Hepatocyte (in vitro differentiated cells): ENCODE results near the gene RNASE1. TPM values are rescaled to one million over a fixed set of nuclear protein-coding genes. Genes with fewer than 3 reads are reported as not detected.

Experiments
- DNase-seq: peaks from one replicate; pipeline ENCODE4 v3.0.0-alpha.2; 2016; ENCODE audit warnings: low spot score
- H2AFZ ChIP-seq: fragments of 200-600 bp; sonication (generic); 2 replicates; pipeline ENCODE4 v1.6.0; 2016; ENCODE audit warnings: antibody characterized with exemption, mild to moderate bottlenecking
- H3K27ac ChIP-seq: fragments of 200-600 bp; sonication (generic); 2 replicates; pipeline ENCODE4 v1.5.1; 2016; ENCODE audit warnings: mild to moderate bottlenecking
- H3K27me3 ChIP-seq: fragments of 200-600 bp; sonication (generic); 2 replicates; pipeline ENCODE4 v1.6.1; 2016
- H3K36me3 ChIP-seq: fragments of 200-600 bp; sonication (generic); replicated peaks from 2 replicates; pipeline ENCODE4 v1.5.1; 2016; ENCODE audit warnings: low read depth; ENCODE audit not compliant: insufficient read depth
- H3K4me1 ChIP-seq: fragments of 200-600 bp; sonication (generic); 2 replicates; pipeline ENCODE4 v1.5.1; 2016; ENCODE audit warnings: mild to moderate bottlenecking, moderate library complexity; ENCODE audit not compliant: insufficient read depth
- H3K4me2 ChIP-seq: fragments of 200-600 bp; sonication (generic); 2 replicates; pipeline ENCODE4 v1.6.0; 2016
- H3K4me3 ChIP-seq: fragments of 200-600 bp; sonication (generic); 2 replicates; pipeline ENCODE4 v1.5.1; 2016; ENCODE audit warnings: mild to moderate bottlenecking
- H3K79me2 ChIP-seq: fragments of 200-600 bp; sonication (generic); 2 replicates; pipeline ENCODE4 v1.6.0; 2017; ENCODE audit warnings: mild to moderate bottlenecking
- H3K9me2 ChIP-seq: fragments of 200-600 bp; sonication (generic); replicated peaks from 2 replicates; pipeline ENCODE4 v1.6.0; 2017; ENCODE audit warnings: mild to moderate bottlenecking; ENCODE audit not compliant: insufficient read depth
- H3K9me3 ChIP-seq: fragments of 200-600 bp; sonication (generic); 2 replicates; pipeline ENCODE4 v1.5.1; 2016; ENCODE audit warnings: low read depth, mild to moderate bottlenecking
- H4K20me1 ChIP-seq: fragments of 200-600 bp; sonication (generic); 2 replicates; pipeline ENCODE4 v1.6.0; 2016; ENCODE audit warnings: mild to moderate bottlenecking; ENCODE audit not compliant: insufficient read depth, poor library complexity, severe bottlenecking
- CTCF ChIP-seq: fragments of 200-600 bp; sonication (generic); IDR thresholded peaks from 2 replicates; pipeline ENCODE4 v1.5.1; 2016; ENCODE audit warnings: antibody characterized with exemption, mild to moderate bottlenecking; ENCODE audit not compliant: poor library complexity
- EZH2 ChIP-seq: fragments of 200-600 bp; sonication (generic); IDR thresholded peaks from 2 replicates; pipeline ENCODE4 v1.6.1; 2016; ENCODE audit warnings: antibody characterized with exemption, mild to moderate bottlenecking, borderline replicate concordance
- EZH2phosphoT487 ChIP-seq: fragments of 200-600 bp; sonication (generic); IDR thresholded peaks from one replicate; pipeline ENCODE4 v1.6.1; 2018; ENCODE audit warnings: antibody characterized with exemption, mild to moderate bottlenecking, low read depth, moderate library complexity; ENCODE audit not compliant: unreplicated experiment, severe bottlenecking
- WGBS: methylation state at CpG from one replicate; pipeline ENCODE4 v1.1.6; 2016; ENCODE audit warnings: low lambda C conversion rate; ENCODE audit errors: missing lambda C conversion rate; 5-methylcytosine and 5-hydroxymethylcytosine counted together
- polyA plus RNA-seq: library from polyadenylated mRNA; unstranded; fragments of >200 nt; fragmentation: Nextera tagmentation; extraction: Ambion mirVana; gene quantifications from 2 replicates; pipeline ENCODE4 v1.2.1, GENCODE V29; 2016
- total RNA-seq: library from RNA; depleted of rRNA; stranded (reverse); fragments of >200 nt; gene quantifications from 2 replicates; pipeline ENCODE4 v1.2.3, GENCODE V29; 2014

RNASE1 gene
- total and polyA plus RNA-seq, 2 experiments from 2014 or later, result 61.0 to 135 TPM

DNA sequence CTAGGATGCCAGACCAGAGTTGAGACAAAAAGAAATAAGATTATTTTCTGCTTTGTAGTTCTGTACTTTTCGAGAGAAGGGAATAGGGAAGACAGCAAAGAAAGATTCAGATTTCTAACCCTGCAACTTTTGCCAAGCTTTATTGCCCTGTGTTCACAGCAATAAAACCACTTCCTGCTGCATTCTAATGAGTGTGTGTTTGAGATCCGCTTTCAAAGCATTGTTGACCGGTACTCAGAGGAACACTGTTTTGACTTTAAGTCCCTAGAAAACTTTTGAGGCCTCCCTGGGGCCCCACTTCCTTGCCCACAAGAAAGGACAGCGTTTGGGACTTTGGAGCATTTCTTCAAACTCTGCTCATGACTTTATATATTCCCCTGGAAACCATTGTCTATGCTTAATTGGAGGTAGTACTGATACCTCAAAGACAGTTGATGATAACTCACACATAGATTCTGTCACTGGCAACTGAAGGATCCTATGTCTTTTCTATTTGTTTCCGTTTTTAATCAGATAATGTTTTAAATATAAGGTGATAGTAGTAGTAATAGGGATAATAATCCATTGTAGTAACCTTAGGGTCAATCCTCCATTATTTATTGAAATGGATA is 20.3 kb downstream of the RNASE1 start:
- peak overlapping the region; percentile 34 for H2AFZ ChIP-seq
- peak; percentile 39 for DNase-seq
- no peak for TF ChIP-seq CTCF

GRCh38 chr14:20781803-20782202 is 20.8 kb downstream of the RNASE1 start:
- no peak for DNase-seq
- Histone ChIP-seq H4K20me1 (no peaks in the 10 kb centered on the region), H3K9me3 (no peaks in the 10 kb centered on the region), H3K27ac (peak overlapping the region; percentile 71), H3K36me3 (no peaks in the 10 kb centered on the region), H3K4me3 (no peak overlapping the region), H3K4me1 (peaks cover 11% of the 10 kb centered on the region), H3K79me2 (no peaks in the 10 kb centered on the region), H2AFZ (peak overlapping the region; percentile 34), H3K4me2 (peak overlapping the region; percentile 65), H3K27me3 (no peaks in the 10 kb centered on the region), H3K9me2 (no peaks in the 10 kb centered on the region)
- WGBS, result 41% methylated on average over 4 of the region's 4 CpGs
- no peak for TF ChIP-seq EZH2phosphoT487
- no peak for TF ChIP-seq CTCF
- no peak for TF ChIP-seq EZH2

More for the DNA sequence above, 20.3 kb downstream of the RNASE1 start:
- H3K9me3 ChIP-seq, result no peaks in the 10 kb centered on the region
- peak overlapping the region; percentile 65 for H3K4me2 ChIP-seq
- no peaks in the 10 kb centered on the region for H3K27me3 ChIP-seq
- H3K9me2 ChIP-seq, result no peaks in the 10 kb centered on the region
- H3K27ac ChIP-seq, result peak overlapping the region; percentile 71
- H3K4me3 ChIP-seq, result no peak overlapping the region
- WGBS, result 22% methylated on average over 5 of the region's 5 CpGs
- H3K4me1 ChIP-seq, result peaks cover 11% of the 10 kb centered on the region
- no peaks in the 10 kb centered on the region for H3K36me3 ChIP-seq
- H3K79me2 ChIP-seq, result no peaks in the 10 kb centered on the region
- H4K20me1 ChIP-seq, result no peaks in the 10 kb centered on the region

DNA sequence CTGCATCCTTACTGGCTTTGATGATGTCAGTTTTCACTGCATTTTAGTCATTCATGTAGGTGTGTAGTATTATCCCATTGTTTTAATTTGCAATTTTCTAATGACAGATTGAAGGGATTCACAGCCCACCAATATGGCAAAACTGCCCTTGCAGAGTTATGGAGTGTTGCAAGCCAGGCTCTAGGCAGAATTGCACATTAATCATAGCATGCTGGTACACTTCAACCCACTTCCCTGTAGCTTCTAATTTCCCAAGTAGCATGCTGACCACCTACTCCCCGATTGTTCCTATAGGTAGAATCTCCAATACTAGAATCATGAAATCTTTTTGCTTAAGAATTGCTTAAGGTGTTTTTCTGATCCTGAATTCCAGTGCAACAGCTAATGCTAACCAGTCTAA is 26.7 kb downstream of the RNASE1 start:
- Histone ChIP-seq H3K27me3 (peaks cover 9% of the 10 kb centered on the region), H3K36me3 (no peaks in the 10 kb centered on the region), H4K20me1 (no peaks in the 10 kb centered on the region), H3K79me2 (no peaks in the 10 kb centered on the region), H3K4me3 (no peak overlapping the region), H2AFZ (no peak overlapping the region), H3K9me3 (no peaks in the 10 kb centered on the region), H3K4me2 (no peak overlapping the region), H3K9me2 (no peaks in the 10 kb centered on the region), H3K27ac (no peak overlapping the region), H3K4me1 (no peaks in the 10 kb centered on the region)
- DNase-seq, result no peak
- no peak for TF ChIP-seq EZH2phosphoT487
- TF ChIP-seq CTCF, result no peak
- TF ChIP-seq EZH2, result no peak
- 83% methylated on average over 1 of the region's 1 CpG for WGBS

DNA sequence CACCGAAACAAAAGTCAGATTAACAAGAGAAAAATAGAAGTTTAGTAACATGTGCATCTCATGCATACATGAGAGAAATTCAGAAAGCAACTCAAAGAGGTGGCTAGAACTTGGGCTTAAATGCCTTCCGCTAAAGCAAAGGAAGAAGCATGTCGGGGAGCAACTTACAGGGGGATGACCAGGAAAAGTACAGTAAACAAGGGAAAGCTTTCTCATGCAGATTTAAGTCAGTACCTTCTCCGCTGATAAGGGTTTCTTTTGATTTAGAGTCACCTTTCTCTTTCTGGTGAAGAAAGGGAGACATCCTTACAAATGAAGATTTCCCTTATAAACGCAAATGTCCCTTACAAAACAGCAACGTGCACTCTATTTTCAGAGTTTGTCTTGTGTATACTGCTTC is 27.6 kb downstream of the RNASE1 start:
- H3K4me3 ChIP-seq, result no peak overlapping the region
- no peaks in the 10 kb centered on the region for H3K79me2 ChIP-seq
- no peaks in the 10 kb centered on the region for H4K20me1 ChIP-seq
- H2AFZ ChIP-seq, result no peak overlapping the region
- DNase-seq, result no peak
- H3K4me1 ChIP-seq, result no peaks in the 10 kb centered on the region
- H3K4me2 ChIP-seq, result no peak overlapping the region
- H3K27me3 ChIP-seq, result peaks cover 9% of the 10 kb centered on the region
- H3K27ac ChIP-seq, result no peak overlapping the region
- WGBS, result 40% methylated on average over 6 of the region's 6 CpGs
- no peaks in the 10 kb centered on the region for H3K9me2 ChIP-seq
- TF ChIP-seq EZH2 (no peak), EZH2phosphoT487 (no peak), CTCF (no peak)
- no peaks in the 10 kb centered on the region for H3K9me3 ChIP-seq
- no peaks in the 10 kb centered on the region for H3K36me3 ChIP-seq
